GM20431 (cell line): Measurements from ENCODE around the gene CMTM8.

Experiments used
- in situ Hi-C: fragments of 300-500 bp; cut with MseI, MboI; formaldehyde crosslinking; loops from one replicate; pipeline ENCODE4 v1.15.0; 2020; ENCODE audit warnings: low sequenced_read_pairs; ENCODE audit not compliant: unreplicated experiment

The CMTM8 gene

DNA sequence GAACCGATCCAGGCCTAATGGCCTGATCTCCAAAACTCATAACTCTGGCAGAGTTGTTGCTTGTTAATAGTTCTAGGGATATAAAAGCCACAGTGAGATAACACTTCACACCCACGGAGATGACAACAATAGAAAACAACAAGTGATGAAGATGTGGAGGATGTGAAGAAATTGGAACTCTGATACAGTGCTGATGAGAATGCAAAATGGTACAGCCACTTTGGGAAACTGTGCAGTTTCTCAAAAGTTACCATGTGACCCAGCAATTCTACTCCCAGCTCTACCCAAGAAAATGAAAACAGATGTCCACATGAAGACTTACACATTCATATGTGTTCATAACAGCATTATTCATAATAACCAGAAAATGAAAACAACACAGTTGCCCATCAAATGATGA, 157.0 kb downstream of the CMTM8 start:
- in situ Hi-C loops: no loop called here

GRCh38 chr3:32397941-32398340, 159.5 kb downstream of the CMTM8 start:
- in situ Hi-C loops: no loop called here

- in situ Hi-C loops: no loop called here
Observed at GRCh38 chr3:32398531-32398930, 160.1 kb downstream of the CMTM8 start.

DNA sequence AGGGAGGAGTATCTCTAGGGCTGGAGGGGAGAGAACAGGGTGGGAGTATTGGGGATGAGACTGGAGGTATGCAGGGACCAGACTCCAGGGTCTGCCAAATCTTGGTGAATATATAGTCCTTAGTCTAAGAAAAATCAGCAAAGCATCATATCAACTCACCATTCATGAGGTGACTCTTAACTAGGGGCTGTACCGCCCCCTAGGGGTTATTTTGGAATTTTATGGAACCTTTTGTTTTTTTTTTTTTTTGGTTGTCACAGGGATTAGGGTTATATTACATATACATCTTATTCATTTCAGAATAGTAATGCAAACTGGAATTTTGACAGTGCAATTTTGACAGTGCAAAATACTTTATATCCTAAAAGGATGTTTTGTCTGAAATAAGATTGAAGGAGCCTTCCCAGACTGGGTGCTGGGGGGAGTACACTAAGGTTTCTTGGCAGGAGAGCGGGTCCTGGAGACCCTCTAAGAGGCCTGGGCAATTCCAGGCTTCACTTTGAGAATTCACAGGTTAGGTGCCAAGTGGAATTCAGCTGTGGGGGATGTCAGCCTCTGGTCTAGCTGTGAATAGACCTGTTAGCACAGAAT, 160.6 kb downstream of the CMTM8 start:
- in situ Hi-C loops: no loop called here

DNA sequence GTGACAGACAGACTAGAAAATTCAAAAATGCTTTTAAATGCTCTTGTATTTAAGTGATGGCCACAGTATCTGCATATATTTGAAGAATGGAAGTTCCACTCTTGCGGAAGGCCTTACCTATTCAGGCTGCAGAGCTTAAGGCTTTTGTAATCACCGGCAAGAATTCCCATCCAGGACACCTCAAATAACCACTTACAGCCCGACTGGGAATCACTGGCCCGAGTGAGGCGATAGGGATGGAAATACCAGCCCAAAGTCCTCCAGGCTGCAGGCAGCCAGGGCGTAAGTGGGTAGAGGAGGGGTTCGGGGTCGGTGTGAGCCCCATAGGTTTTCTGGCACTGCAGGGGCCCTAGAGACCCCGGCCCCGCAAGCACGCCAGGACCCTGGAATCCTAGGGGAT, 162.6 kb downstream of the CMTM8 start:
- in situ Hi-C loops: no loop called here

GRCh38 chr3:32401556-32402081, 163.1 kb downstream of the CMTM8 start:
- in situ Hi-C loops: no loop called here

- in situ Hi-C loops: no loop called here
Observed at GRCh38 chr3:32403663-32404062, 165.2 kb downstream of the CMTM8 start.

DNA sequence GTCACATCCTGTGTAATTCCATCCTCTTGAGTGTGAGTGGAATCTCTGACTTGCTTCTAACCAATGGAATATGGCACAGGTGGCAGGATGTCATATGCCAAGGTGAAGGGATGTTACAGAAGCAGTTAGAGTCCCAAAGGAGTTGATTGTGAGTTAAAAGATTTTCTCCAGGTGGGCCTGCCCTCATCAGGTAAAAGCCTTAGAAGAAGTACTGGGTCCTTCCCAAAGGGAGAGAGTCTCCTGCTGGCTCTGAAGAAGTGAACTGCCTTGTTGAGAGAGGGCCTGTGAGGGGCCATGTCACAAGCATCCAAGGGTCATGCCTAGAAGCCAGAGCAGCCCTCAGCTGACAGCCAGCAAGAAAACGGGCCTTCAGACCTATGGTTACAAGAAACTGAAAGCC, 166.2 kb downstream of the CMTM8 start:
- in situ Hi-C loops: no loop called here

DNA sequence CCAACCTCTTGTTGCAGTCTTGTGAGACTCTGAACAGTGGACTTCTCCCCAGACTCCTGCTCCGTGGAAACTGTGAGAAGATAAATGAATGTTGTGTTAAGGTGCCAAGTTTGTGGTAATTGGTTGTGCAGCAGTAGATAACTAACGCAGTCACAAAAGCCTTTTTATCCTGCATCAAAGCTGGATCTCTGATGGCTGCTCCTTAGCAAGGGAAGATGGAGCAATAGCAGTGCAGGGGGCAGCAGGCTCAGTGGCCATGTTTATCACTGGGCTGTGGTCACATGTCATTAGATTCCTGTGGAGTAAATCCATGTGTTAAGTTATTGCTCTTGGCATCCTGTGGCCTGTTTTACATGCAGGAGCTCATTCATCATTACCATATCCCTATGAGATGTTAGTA, 166.7 kb downstream of the CMTM8 start:
- in situ Hi-C loops: no loop called here

GRCh38 chr3:32405711-32406323, 167.3 kb downstream of the CMTM8 start:
- in situ Hi-C loops: no loop called here

DNA sequence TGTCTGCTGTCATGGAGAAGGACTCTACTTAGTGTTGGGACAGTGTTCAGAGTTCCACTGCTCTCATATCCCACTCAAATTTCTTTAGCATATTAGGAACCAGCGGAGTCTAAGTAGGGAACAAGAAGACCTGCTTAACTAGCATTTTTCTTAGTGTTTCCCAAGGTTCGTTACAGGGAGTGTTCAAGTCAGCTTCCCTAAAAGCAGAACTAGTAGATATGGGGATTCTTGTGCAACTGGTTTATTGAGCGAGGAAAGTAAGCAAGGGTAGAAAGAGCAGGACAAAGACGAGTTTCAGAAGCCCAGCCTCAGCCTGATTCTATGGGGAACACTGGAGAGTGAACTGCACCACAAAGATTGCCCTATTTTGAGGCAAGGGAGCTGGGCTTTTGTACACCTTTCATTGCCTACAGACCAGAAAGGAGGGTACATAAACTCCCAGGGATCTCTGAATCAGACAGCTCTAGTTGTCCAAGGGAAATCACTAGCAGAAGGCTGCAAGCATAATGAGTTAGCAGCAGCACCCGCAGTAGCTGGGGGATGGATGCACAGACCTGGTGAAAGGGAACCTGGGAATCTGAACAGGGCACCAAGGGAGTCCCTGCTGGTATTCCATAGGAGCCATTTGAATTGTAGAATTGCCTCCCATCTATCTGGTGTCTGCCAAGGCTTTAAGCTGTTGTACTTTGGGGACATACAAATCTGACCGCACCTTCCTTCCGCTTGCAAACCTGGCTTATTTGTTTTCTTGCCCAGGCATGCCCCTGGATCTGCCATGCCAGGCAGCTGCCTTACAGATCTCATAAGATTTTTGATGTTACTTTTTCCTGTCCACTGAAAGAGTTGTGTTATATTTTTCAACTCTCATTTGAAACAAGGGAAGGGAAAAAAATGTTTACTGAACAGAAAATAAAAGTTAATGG, 168.3 kb downstream of the CMTM8 start:
- in situ Hi-C loops: no loop called here

- in situ Hi-C loops: no loop called here
Observed at GRCh38 chr3:32410367-32411246, 172.1 kb downstream of the CMTM8 start.

DNA sequence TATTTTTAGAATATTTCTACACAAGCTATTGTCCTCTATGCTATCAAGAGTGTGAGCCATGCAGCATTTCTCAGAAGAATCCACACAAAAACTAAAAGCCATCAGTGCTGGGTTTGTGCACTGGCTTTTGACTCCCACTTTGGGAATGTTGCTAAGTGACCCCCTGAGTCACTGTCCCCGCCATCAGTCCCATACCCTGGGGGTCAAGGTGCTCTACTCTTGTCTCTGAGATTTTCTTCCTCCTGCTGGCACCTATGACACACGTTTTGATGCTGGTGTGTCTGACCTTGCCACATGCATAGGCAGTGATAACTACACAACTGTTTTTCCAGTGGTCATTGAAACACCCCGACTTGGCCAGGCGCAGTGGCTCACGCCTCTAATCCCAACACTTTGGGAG, 173.0 kb downstream of the CMTM8 start:
- in situ Hi-C loops: no loop called here

GRCh38 chr3:32412887-32413286, 174.4 kb downstream of the CMTM8 start:
- in situ Hi-C loops: no loop called here

DNA sequence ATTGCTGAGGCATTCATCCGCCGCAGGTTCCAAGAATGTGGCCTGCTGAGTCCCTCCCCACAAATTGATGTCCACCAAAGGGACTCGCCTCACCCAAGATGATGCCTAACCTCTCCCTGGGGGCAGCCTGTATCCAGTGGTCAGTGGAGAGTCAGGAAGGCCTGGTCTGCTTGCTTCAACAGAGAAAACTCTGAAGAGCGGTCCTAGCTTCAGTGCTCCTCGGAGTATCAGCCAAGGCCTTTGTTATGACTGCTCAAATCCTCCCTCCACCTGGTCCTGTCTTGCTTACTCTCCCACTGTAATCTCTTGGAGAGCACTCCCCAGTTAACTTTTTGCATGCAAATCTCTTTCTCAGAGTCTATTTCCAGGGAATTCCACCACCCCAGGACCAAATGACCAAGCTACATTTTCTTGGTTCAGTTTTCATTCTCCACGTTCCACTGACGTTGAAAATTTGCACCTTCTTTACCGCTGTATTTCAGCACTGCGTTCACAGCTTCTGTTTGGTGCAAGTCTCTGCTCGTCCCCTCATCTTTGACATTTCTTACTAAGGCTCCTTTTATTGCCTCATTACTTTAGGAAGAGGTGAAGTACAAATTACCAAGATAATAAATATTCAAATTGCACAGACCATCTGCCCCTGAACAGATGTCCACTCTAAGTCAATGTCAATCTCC, 175.5 kb downstream of the CMTM8 start:
- in situ Hi-C loops: no loop called here

- in situ Hi-C loops: no loop called here
Observed at GRCh38 chr3:32414522-32415202, 176.2 kb downstream of the CMTM8 start.

GRCh38 chr3:32419742-32420125, 181.3 kb downstream of the CMTM8 start:
- in situ Hi-C loops: no loop called here
